ENCODE results near the gene GPR180. TPM values are rescaled to one million over a fixed set of nuclear protein-coding genes. Genes with fewer than 3 reads are reported as not detected.

GPR180 gene
- total RNA-seq, 1 donor: 12.6 TPM

- TF ChIP-seq, protein P1, sequence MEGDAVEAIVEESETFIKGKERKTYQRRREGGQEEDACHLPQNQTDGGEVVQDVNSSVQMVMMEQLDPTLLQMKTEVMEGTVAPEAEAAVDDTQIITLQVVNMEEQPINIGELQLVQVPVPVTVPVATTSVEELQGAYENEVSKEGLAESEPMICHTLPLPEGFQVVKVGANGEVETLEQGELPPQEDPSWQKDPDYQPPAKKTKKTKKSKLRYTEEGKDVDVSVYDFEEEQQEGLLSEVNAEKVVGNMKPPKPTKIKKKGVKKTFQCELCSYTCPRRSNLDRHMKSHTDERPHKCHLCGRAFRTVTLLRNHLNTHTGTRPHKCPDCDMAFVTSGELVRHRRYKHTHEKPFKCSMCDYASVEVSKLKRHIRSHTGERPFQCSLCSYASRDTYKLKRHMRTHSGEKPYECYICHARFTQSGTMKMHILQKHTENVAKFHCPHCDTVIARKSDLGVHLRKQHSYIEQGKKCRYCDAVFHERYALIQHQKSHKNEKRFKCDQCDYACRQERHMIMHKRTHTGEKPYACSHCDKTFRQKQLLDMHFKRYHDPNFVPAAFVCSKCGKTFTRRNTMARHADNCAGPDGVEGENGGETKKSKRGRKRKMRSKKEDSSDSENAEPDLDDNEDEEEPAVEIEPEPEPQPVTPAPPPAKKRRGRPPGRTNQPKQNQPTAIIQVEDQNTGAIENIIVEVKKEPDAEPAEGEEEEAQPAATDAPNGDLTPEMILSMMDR (IDR thresholded peaks at IDR 0.05; ENCODE audit: insufficient read depth, low read length): no peak
- no peak overlapping the region for H3K4me3 ChIP-seq (ENCODE audit: low read depth, low read length)
- DNase-seq (ENCODE audit: low read depth): no peak
These were observed 22.6 kb upstream of the GPR180 start for GRCh38 chr13:94579063-94579462.

DNA sequence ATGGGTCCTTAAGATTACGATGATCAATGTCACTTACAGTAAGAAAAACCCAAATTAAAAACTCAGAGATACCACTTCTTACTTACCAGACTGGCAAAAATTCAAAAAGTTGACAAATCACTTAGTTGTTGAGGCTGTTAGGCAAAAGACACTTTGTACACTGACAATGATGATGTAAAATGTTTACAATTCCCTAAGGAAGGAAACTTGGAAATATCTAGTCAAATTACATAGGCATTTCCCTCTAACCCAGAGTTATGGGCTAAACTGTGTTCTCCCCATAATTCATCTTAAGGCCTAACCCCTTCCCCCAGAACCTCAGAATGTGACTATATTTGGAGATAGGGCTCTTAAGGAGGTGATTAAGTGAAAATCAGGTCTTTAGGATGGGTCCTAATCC lies 17.7 kb upstream of the GPR180 start:
- no peak for DNase-seq (ENCODE audit: low read depth)
- no peak overlapping the region for H3K4me3 ChIP-seq (ENCODE audit: low read depth, low read length)
- TF ChIP-seq, protein P1 (IDR thresholded peaks at IDR 0.05; ENCODE audit: insufficient read depth, low read length): no peak

DNA sequence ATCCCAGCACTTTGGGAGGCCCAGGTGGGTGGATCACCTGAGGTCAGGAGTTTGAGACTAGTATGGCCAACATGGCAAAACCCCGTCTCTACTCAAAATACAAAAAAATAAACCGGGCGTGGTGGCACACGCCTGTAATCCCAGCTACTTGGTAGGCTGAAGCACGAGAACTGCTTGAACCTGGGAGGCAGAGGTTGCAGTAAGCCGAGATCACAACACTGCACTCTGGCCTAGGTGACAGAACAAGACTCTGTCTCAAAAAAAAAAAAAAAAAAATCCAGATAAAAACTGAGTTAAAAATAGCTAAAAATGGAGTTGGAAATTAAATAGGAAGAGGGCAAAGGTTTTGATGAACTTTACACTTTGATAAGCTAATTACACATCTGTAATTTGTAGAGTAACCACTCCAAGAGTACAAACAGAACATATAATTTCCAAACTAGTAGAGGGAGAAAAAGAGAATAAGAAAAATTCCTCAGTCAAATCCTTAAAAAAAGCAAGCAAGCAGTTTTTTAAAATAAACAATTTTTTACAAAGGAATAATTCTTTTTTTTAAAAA lies 16.0 kb upstream of the GPR180 start:
- TF ChIP-seq, protein P1 (IDR thresholded peaks at IDR 0.05; ENCODE audit: insufficient read depth, low read length): no peak
- H3K4me3 ChIP-seq (ENCODE audit: low read depth, low read length): no peak overlapping the region
- no peak for DNase-seq (ENCODE audit: low read depth)

DNA sequence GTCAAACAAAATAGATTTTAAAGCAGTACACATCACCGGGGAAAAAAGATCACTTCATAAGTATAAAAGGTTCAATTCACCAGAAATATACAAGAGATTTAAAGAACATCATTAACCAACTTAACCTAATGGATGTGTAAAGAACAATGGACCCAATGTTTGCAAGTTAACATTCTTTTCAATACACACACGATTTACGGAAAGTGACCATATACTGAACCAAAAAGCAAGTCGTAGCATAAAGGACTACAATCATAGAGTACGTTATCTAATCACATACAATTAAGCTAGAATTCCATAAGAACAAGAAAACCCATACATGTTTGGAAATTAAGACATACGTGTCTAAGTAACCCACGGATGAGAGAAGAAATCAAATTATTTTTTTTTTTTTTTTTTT lies 15.3 kb upstream of the GPR180 start:
- TF ChIP-seq, protein P1 (IDR thresholded peaks at IDR 0.05; ENCODE audit: insufficient read depth, low read length): no peak
- H3K4me3 ChIP-seq (ENCODE audit: low read depth, low read length): no peak overlapping the region
- DNase-seq (ENCODE audit: low read depth): no peak

GRCh38 chr13:94588541-94588940 lies 13.1 kb upstream of the GPR180 start:
- H3K4me3 ChIP-seq (ENCODE audit: low read depth, low read length): no peak overlapping the region
- no peak for DNase-seq (ENCODE audit: low read depth)
- TF ChIP-seq, protein P1 (IDR thresholded peaks at IDR 0.05; ENCODE audit: insufficient read depth, low read length): no peak

DNA sequence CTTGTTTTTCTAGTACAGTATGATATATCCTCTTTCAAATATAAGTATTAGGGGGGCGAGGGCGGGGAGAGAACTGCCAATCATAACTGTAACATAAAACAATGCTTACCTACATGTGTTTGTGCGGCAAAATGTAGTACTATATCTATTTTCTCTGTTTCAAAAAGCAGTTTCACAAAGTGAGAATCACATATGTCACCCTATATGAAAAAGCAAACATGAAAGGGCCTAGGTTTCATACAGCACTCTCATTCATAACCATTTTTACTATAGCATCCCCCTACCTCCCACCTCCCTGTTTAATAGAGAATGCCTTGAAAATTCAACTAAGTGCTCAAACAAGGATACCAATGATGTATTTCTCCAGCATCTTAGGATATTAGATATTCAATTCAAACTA lies 10.9 kb upstream of the GPR180 start:
- TF ChIP-seq, protein P1 (IDR thresholded peaks at IDR 0.05; ENCODE audit: insufficient read depth, low read length): no peak
- no peak for DNase-seq (ENCODE audit: low read depth)
- no peak overlapping the region for H3K4me3 ChIP-seq (ENCODE audit: low read depth, low read length)
